ENCODE data around the gene SCAI. TPM values are rescaled to one million over a fixed set of nuclear protein-coding genes. Genes with fewer than 3 reads are reported as not detected.

Gene SCAI
- total RNA-seq, 4 donors from 2014 or later = 5.6 to 10.4 (median 7.8) TPM

- intact Hi-C loops (cut with DNase I) = no loop called here
- no peaks in the 10 kb centered on the region for H3K9me3 ChIP-seq
- peaks cover 0 to 26% (median 0%) of the 10 kb centered on the region in 4 donors for H3K36me3 ChIP-seq
- no peak for DNase-seq (ENCODE audit: extremely low spot score)
- H3K27me3 ChIP-seq = no peaks in the 10 kb centered on the region
- no peaks in the 10 kb centered on the region for H3K4me1 ChIP-seq
- H3K27ac ChIP-seq (replicated peaks in 1 of 4) = no peak overlapping the region
- 89% methylated on average over 1 of the region's 1 CpG for WGBS
- H3K4me3 ChIP-seq = no peak overlapping the region
- no peak for TF ChIP-seq POLR2A (IDR thresholded peaks at IDR 0.05; ENCODE audit: low read depth)
- no peak for TF ChIP-seq POLR2AphosphoS5 (IDR thresholded peaks at IDR 0.05)
- no peak for TF ChIP-seq CTCF (IDR thresholded peaks at IDR 0.05)
- TF ChIP-seq EP300 (IDR thresholded peaks at IDR 0.05) = no peak
Measured at GRCh38 chr9:124983698-124984097, 159.6 kb downstream of the SCAI start.

- no peak for DNase-seq (ENCODE audit: extremely low spot score)
- no peaks in the 10 kb centered on the region for H3K27me3 ChIP-seq
- 92% methylated on average over 4 of the region's 4 CpGs for WGBS
- no peak overlapping the region for H3K27ac ChIP-seq (replicated peaks in 1 of 4)
- TF ChIP-seq CTCF (IDR thresholded peaks at IDR 0.05) (no peak), POLR2A (IDR thresholded peaks at IDR 0.05; ENCODE audit: low read depth) (no peak), POLR2AphosphoS5 (IDR thresholded peaks at IDR 0.05) (no peak), EP300 (IDR thresholded peaks at IDR 0.05) (no peak)
- H3K4me1 ChIP-seq = no peaks in the 10 kb centered on the region
- H3K9me3 ChIP-seq = no peaks in the 10 kb centered on the region
- intact Hi-C loops (cut with DNase I) = no loop called here
- no peak overlapping the region for H3K4me3 ChIP-seq
- H3K36me3 ChIP-seq = peaks cover 0 to 33% (median under 1%) of the 10 kb centered on the region in 4 donors
Measured at GRCh38 chr9:124980431-124980830, 162.9 kb downstream of the SCAI start.

- Histone ChIP-seq H3K4me3 (no peak overlapping the region), H3K9me3 (no peaks in the 10 kb centered on the region), H3K36me3 (peaks cover 5 to 48% (median 19%) of the 10 kb centered on the region in 4 donors), H3K27ac (replicated peaks in 1 of 4) (no peak overlapping the region), H3K4me1 (no peaks in the 10 kb centered on the region), H3K27me3 (no peaks in the 10 kb centered on the region)
- intact Hi-C loops (cut with DNase I) = no loop called here
- WGBS = 64% methylated on average over 2 of the region's 2 CpGs
- no peak for TF ChIP-seq CTCF (IDR thresholded peaks at IDR 0.05)
- TF ChIP-seq POLR2AphosphoS5 (IDR thresholded peaks at IDR 0.05) = no peak
- no peak for TF ChIP-seq EP300 (IDR thresholded peaks at IDR 0.05)
- TF ChIP-seq POLR2A (IDR thresholded peaks at IDR 0.05; ENCODE audit: low read depth) = no peak
- DNase-seq (ENCODE audit: extremely low spot score) = no peak
Measured at GRCh38 chr9:124975131-124975530, 168.2 kb downstream of the SCAI start.

- Histone ChIP-seq H3K27me3 (no peaks in the 10 kb centered on the region), H3K9me3 (no peaks in the 10 kb centered on the region), H3K27ac (replicated peaks in 1 of 4) (no peak overlapping the region), H3K4me1 (no peaks in the 10 kb centered on the region), H3K36me3 (peaks cover 6 to 58% (median 26%) of the 10 kb centered on the region in 4 donors), H3K4me3 (no peak overlapping the region)
- WGBS = 93% methylated on average over 6 of the region's 6 CpGs
- intact Hi-C loops (cut with DNase I) = no loop called here
- no peak for TF ChIP-seq POLR2AphosphoS5 (IDR thresholded peaks at IDR 0.05)
- no peak for TF ChIP-seq POLR2A (IDR thresholded peaks at IDR 0.05; ENCODE audit: low read depth)
- TF ChIP-seq CTCF (IDR thresholded peaks at IDR 0.05) = no peak
- DNase-seq (ENCODE audit: extremely low spot score) = no peak
Measured at GRCh38 chr9:124973807-124974206, 169.5 kb downstream of the SCAI start.

GRCh38 chr9:124972241-124972770, 171.0 kb downstream of the SCAI start:
- H3K4me3 ChIP-seq = no peak overlapping the region
- intact Hi-C loops (cut with DNase I) = no loop called here
- TF ChIP-seq POLR2A (IDR thresholded peaks at IDR 0.05; ENCODE audit: low read depth) = no peak
- TF ChIP-seq EP300 (IDR thresholded peaks at IDR 0.05) = no peak
- no peak for TF ChIP-seq CTCF (IDR thresholded peaks at IDR 0.05)
- TF ChIP-seq POLR2AphosphoS5 (IDR thresholded peaks at IDR 0.05) = no peak
- DNase-seq (ENCODE audit: extremely low spot score) = no peak
- H3K36me3 ChIP-seq = peaks cover 6 to 67% (median 33%) of the 10 kb centered on the region in 4 donors
- H3K27ac ChIP-seq (replicated peaks in 1 of 4) = no peak overlapping the region
- H3K9me3 ChIP-seq = no peaks in the 10 kb centered on the region
- WGBS = 94% methylated on average over 2 of the region's 2 CpGs
- H3K4me1 ChIP-seq = no peaks in the 10 kb centered on the region
- no peaks in the 10 kb centered on the region for H3K27me3 ChIP-seq
